Activated CD8-positive, alpha-beta memory T cell treated with anti-CD3 and anti-CD28 coated beads, Interleukin-2, amount 10 ng/mL, durations not matched to agents 7 days and 5 days (primary cell): ENCODE results near the gene ZNF835. TPM values are rescaled to one million over a fixed set of nuclear protein-coding genes. Genes with fewer than 3 reads are reported as not detected.
A peak's percentile ranks its signal among the peaks of the same experiment; 100 is the strongest.
"Not testable (repeated sequence)": the region's sequence is repeated elsewhere in the genome, so short reads cannot be mapped to it uniquely, and the experiment has no call there.

ENCODE experiments used
- ATAC-seq: fragments of 150-1000 bp; cut with Tn5 transposase; one replicate; pipeline ENCODE4 v1.10.0; 2021; ENCODE audit warnings: moderate library complexity
- CTCF ChIA-PET: fragments of 350-600 bp; sonication (Branson Sonifier 250); formaldehyde crosslinking; loops from one replicate; lab custom pipeline; 2021; ENCODE audit warnings: antibody characterized with exemption; lab: Charles Lee
- DNase-seq: peaks from one replicate; pipeline ENCODE4 v3.0.0-alpha.2; 2020
- H3K27ac Mint-ChIP-seq: one replicate; pipeline ENCODE4 v1.8.0; 2021; ENCODE audit warnings: mild to moderate bottlenecking, mixed read lengths
- H3K27me3 Mint-ChIP-seq: one replicate; pipeline ENCODE4 v1.8.0; 2021; ENCODE audit warnings: mixed read lengths
- H3K36me3 Mint-ChIP-seq: one replicate; pipeline ENCODE4 v1.8.0; 2021; ENCODE audit warnings: mild to moderate bottlenecking, mixed read lengths
- H3K4me1 Mint-ChIP-seq: one replicate; pipeline ENCODE4 v1.8.0; 2021; ENCODE audit warnings: mixed read lengths
- H3K4me3 Mint-ChIP-seq: one replicate; pipeline ENCODE4 v1.8.0; 2021; ENCODE audit warnings: mild to moderate bottlenecking, moderate library complexity, mixed read lengths
- H3K9me3 Mint-ChIP-seq: one replicate; pipeline ENCODE4 v1.8.0; 2022; ENCODE audit warnings: low read depth, mixed read lengths
- total RNA-seq, 2 experiments: library from RNA; stranded (reverse); gene quantifications; one replicate each; pipeline ENCODE4 v1.2.3, GENCODE V29; 2021

The ZNF835 gene
- total RNA-seq, 2 experiments from 2014 or later: 2.1 to 2.2 TPM

- Mint-ChIP-seq H3K4me3 (no peak overlapping the region), H3K27ac (no peak overlapping the region), H3K4me1 (no peaks in the 10 kb centered on the region), H3K9me3 (peaks cover 21% of the 10 kb centered on the region), H3K27me3 (no peaks in the 10 kb centered on the region), H3K36me3 (no peaks in the 10 kb centered on the region)
- CTCF ChIA-PET: no interaction called here
- DNase-seq (no peak), ATAC-seq (no peak)
Measured at GRCh38 chr19:56681702-56682101, 10.1 kb upstream of the ZNF835 start.

- H3K9me3 Mint-ChIP-seq: peaks cover 18% of the 10 kb centered on the region
Measured at GRCh38 chr19:56678205-56678604, 6.6 kb upstream of the ZNF835 start.

GRCh38 chr19:56672610-56673009 lies 1.1 kb upstream of the ZNF835 start:
- peaks cover 12% of the 10 kb centered on the region for H3K36me3 Mint-ChIP-seq
- CTCF ChIA-PET, H3K27me3 Mint-ChIP-seq, H3K4me3 Mint-ChIP-seq, DNase-seq, ATAC-seq, H3K27ac Mint-ChIP-seq: not testable (repeated sequence)
- peaks cover 11% of the 10 kb centered on the region for H3K4me1 Mint-ChIP-seq
- peaks cover 15% of the 10 kb centered on the region for H3K9me3 Mint-ChIP-seq

More at GRCh38 chr19:56678205-56678604, 6.6 kb upstream of the ZNF835 start:
- Mint-ChIP-seq H3K36me3 (no peaks in the 10 kb centered on the region), H3K27ac (no peak overlapping the region), H3K4me3 (no peak overlapping the region), H3K27me3 (no peaks in the 10 kb centered on the region), H3K4me1 (no peaks in the 10 kb centered on the region)
- ATAC-seq (no peak), DNase-seq (no peak)
- CTCF ChIA-PET: no interaction called here

GRCh38 chr19:56670961-56671612 lies 470 bp downstream of the ZNF835 start:
- Mint-ChIP-seq H3K4me3 (peak overlapping the region; percentile 79), H3K27ac (peak overlapping the region; percentile 69), H3K4me1 (peaks cover 11% of the 10 kb centered on the region), H3K9me3 (peaks cover 15% of the 10 kb centered on the region), H3K27me3 (no peaks in the 10 kb centered on the region), H3K36me3 (peaks cover 12% of the 10 kb centered on the region)
- DNase-seq (no peak), ATAC-seq (peak; percentile 54)
- CTCF ChIA-PET: no interaction called here

GRCh38 chr19:56670401-56670960 lies 1.1 kb downstream of the ZNF835 start:
- Mint-ChIP-seq H3K9me3 (peaks cover 15% of the 10 kb centered on the region), H3K27ac (no peak overlapping the region), H3K4me3 (peak overlapping the region; percentile 79), H3K27me3 (no peaks in the 10 kb centered on the region), H3K4me1 (peaks cover 11% of the 10 kb centered on the region), H3K36me3 (peaks cover 14% of the 10 kb centered on the region)
- CTCF ChIA-PET: no interaction called here
- ATAC-seq (no peak), DNase-seq (no peak)

GRCh38 chr19:56668676-56669075 lies 2.9 kb downstream of the ZNF835 start:
- no peak overlapping the region for H3K4me3 Mint-ChIP-seq
- DNase-seq (no peak), ATAC-seq (no peak)
- H3K9me3 Mint-ChIP-seq: peaks cover 15% of the 10 kb centered on the region
- H3K36me3 Mint-ChIP-seq: peaks cover 25% of the 10 kb centered on the region
- H3K4me1 Mint-ChIP-seq: peaks cover 11% of the 10 kb centered on the region
- H3K27me3 Mint-ChIP-seq: no peaks in the 10 kb centered on the region
- H3K27ac Mint-ChIP-seq: no peak overlapping the region
- CTCF ChIA-PET: no interaction called here

GRCh38 chr19:56667311-56667870 lies 4.2 kb downstream of the ZNF835 start:
- H3K4me3 Mint-ChIP-seq: no peak overlapping the region
- no peak overlapping the region for H3K27ac Mint-ChIP-seq
- H3K36me3 Mint-ChIP-seq: peaks cover 28% of the 10 kb centered on the region
- H3K27me3 Mint-ChIP-seq: no peaks in the 10 kb centered on the region
- DNase-seq (no peak), ATAC-seq (no peak)
- peaks cover 11% of the 10 kb centered on the region for H3K4me1 Mint-ChIP-seq
- CTCF ChIA-PET: no interaction called here
- H3K9me3 Mint-ChIP-seq: peaks cover 16% of the 10 kb centered on the region

GRCh38 chr19:56664511-56664910 lies 7.0 kb downstream of the ZNF835 start:
- DNase-seq (no peak), ATAC-seq (no peak)
- peaks cover 26% of the 10 kb centered on the region for H3K36me3 Mint-ChIP-seq
- peaks cover 19% of the 10 kb centered on the region for H3K9me3 Mint-ChIP-seq
- H3K27me3 Mint-ChIP-seq: no peaks in the 10 kb centered on the region
- no peak overlapping the region for H3K27ac Mint-ChIP-seq
- no peaks in the 10 kb centered on the region for H3K4me1 Mint-ChIP-seq
- H3K4me3 Mint-ChIP-seq: no peak overlapping the region
- CTCF ChIA-PET: no interaction called here

GRCh38 chr19:56663931-56664500 lies 7.5 kb downstream of the ZNF835 start:
- Mint-ChIP-seq H3K36me3 (peaks cover 26% of the 10 kb centered on the region), H3K27ac (no peak overlapping the region), H3K4me1 (no peaks in the 10 kb centered on the region), H3K9me3 (peaks cover 21% of the 10 kb centered on the region), H3K27me3 (no peaks in the 10 kb centered on the region), H3K4me3 (no peak overlapping the region)
- DNase-seq: no peak
- no peak for ATAC-seq
- CTCF ChIA-PET: no interaction called here

- no peak overlapping the region for H3K27ac Mint-ChIP-seq
- no peak overlapping the region for H3K4me3 Mint-ChIP-seq
- H3K9me3 Mint-ChIP-seq: peaks cover 16% of the 10 kb centered on the region
- CTCF ChIA-PET: no interaction called here
- H3K36me3 Mint-ChIP-seq: peaks cover 22% of the 10 kb centered on the region
- no peak for ATAC-seq
- H3K27me3 Mint-ChIP-seq: no peaks in the 10 kb centered on the region
- no peaks in the 10 kb centered on the region for H3K4me1 Mint-ChIP-seq
- no peak for DNase-seq
Measured at GRCh38 chr19:56661248-56661647, 10.3 kb downstream of the ZNF835 start.

GRCh38 chr19:56660381-56661107 lies 11.0 kb downstream of the ZNF835 start:
- H3K4me1 Mint-ChIP-seq: no peaks in the 10 kb centered on the region
- no peak overlapping the region for H3K27ac Mint-ChIP-seq
- no peak overlapping the region for H3K4me3 Mint-ChIP-seq
- no peak for DNase-seq
- peaks cover 18% of the 10 kb centered on the region for H3K9me3 Mint-ChIP-seq
- H3K36me3 Mint-ChIP-seq: peaks cover 21% of the 10 kb centered on the region
- ATAC-seq: no peak
- CTCF ChIA-PET: no interaction called here
- H3K27me3 Mint-ChIP-seq: no peaks in the 10 kb centered on the region

- no peaks in the 10 kb centered on the region for H3K27me3 Mint-ChIP-seq
- H3K36me3 Mint-ChIP-seq: peaks cover 3% of the 10 kb centered on the region
- peaks cover 33% of the 10 kb centered on the region for H3K9me3 Mint-ChIP-seq
- no peak for ATAC-seq
- CTCF ChIA-PET: no interaction called here
- H3K4me1 Mint-ChIP-seq: no peaks in the 10 kb centered on the region
- H3K27ac Mint-ChIP-seq: no peak overlapping the region
- H3K4me3 Mint-ChIP-seq: no peak overlapping the region
- DNase-seq: no peak
Measured at GRCh38 chr19:56654151-56654550, 17.4 kb downstream of the ZNF835 start.

- Mint-ChIP-seq H3K27ac (no peak overlapping the region), H3K9me3 (peaks cover 34% of the 10 kb centered on the region), H3K36me3 (peaks cover 8% of the 10 kb centered on the region), H3K4me3 (no peak overlapping the region), H3K4me1 (no peaks in the 10 kb centered on the region), H3K27me3 (no peaks in the 10 kb centered on the region)
- DNase-seq (no peak), ATAC-seq (no peak)
- CTCF ChIA-PET: no interaction called here
Measured at GRCh38 chr19:56643460-56643955, 28.0 kb downstream of the ZNF835 start.
